HK-2 (cell line): Measurements from ENCODE around the gene LYPD6.

Experiments
- DNase-seq: peaks from one replicate; pipeline ENCODE4 v3.0.0-alpha.2; 2018; ENCODE audit not compliant: unreplicated experiment

The LYPD6 gene

GRCh38 chr2:149348291-149348690 lies 17.9 kb downstream of the LYPD6 start:
- no peak for DNase-seq

- DNase-seq, result no peak
These were observed 23.0 kb downstream of the LYPD6 start for GRCh38 chr2:149353421-149353820.

GRCh38 chr2:149355716-149356422 lies 25.5 kb downstream of the LYPD6 start:
- DNase-seq, result no peak

- no peak for DNase-seq
These were observed 26.7 kb downstream of the LYPD6 start for GRCh38 chr2:149357058-149357457.

GRCh38 chr2:149360106-149360505 lies 29.7 kb downstream of the LYPD6 start:
- no peak for DNase-seq

- DNase-seq, result no peak
These were observed 33.6 kb downstream of the LYPD6 start for GRCh38 chr2:149363958-149364357.

- DNase-seq, result no peak
These were observed 34.5 kb downstream of the LYPD6 start for GRCh38 chr2:149364839-149365238.

GRCh38 chr2:149365931-149366583 lies 35.7 kb downstream of the LYPD6 start:
- DNase-seq, result no peak

- no peak for DNase-seq
These were observed 39.8 kb downstream of the LYPD6 start for GRCh38 chr2:149370061-149370775.

GRCh38 chr2:149371476-149371875 lies 41.1 kb downstream of the LYPD6 start:
- no peak for DNase-seq

- DNase-seq, result no peak
These were observed 45.5 kb downstream of the LYPD6 start for GRCh38 chr2:149375801-149376361.

GRCh38 chr2:149380205-149380604 lies 49.8 kb downstream of the LYPD6 start:
- DNase-seq, result no peak

- DNase-seq, result no peak
These were observed 53.0 kb downstream of the LYPD6 start for GRCh38 chr2:149383340-149383739.

GRCh38 chr2:149385350-149385749 lies 55.0 kb downstream of the LYPD6 start:
- DNase-seq, result no peak

- no peak for DNase-seq
These were observed 57.0 kb downstream of the LYPD6 start for GRCh38 chr2:149387411-149387810.

GRCh38 chr2:149388120-149388816 lies 57.9 kb downstream of the LYPD6 start:
- no peak for DNase-seq

- no peak for DNase-seq
These were observed 59.2 kb downstream of the LYPD6 start for GRCh38 chr2:149389506-149390167.

GRCh38 chr2:149393614-149394013 lies 63.2 kb downstream of the LYPD6 start:
- DNase-seq, result no peak

GRCh38 chr2:149394864-149395263 lies 64.5 kb downstream of the LYPD6 start:
- no peak for DNase-seq

GRCh38 chr2:149399934-149400615 lies 69.7 kb downstream of the LYPD6 start:
- DNase-seq, result no peak

GRCh38 chr2:149400997-149401396 lies 70.6 kb downstream of the LYPD6 start:
- DNase-seq, result no peak
